GM12865 (cell line): ENCODE results near the gene ZRANB3.
"Not testable (repeated sequence)": the region's sequence is repeated elsewhere in the genome, so short reads cannot be mapped to it uniquely, and the experiment has no call there.

Source experiments
- DNase-seq: peaks from one replicate; pipeline ENCODE4 v3.0.0; 2010; ENCODE audit warnings: low read depth
- H3K4me3 ChIP-seq: 2 replicates; pipeline ENCODE4 v1.5.1; 2011; ENCODE audit warnings: mild to moderate bottlenecking, low read depth, low read length, control low read depth
- CTCF ChIP-seq: IDR thresholded peaks from 2 replicates; pipeline ENCODE4 v1.5.1; 2011; ENCODE audit warnings: low read length, control low read depth, low read depth, inconsistent platforms; ENCODE audit not compliant: insufficient read depth; ENCODE audit errors: missing control alignments

Gene ZRANB3

GRCh38 chr2:135132314-135132713, 398.7 kb downstream of the ZRANB3 start:
- no peak overlapping the region for H3K4me3 ChIP-seq
- DNase-seq: no peak
- TF ChIP-seq CTCF: no peak

- H3K4me3 ChIP-seq: no peak overlapping the region
- DNase-seq: no peak
- TF ChIP-seq CTCF: no peak
These were observed 400.3 kb downstream of the ZRANB3 start for GRCh38 chr2:135130751-135131150.

- no peak for TF ChIP-seq CTCF
- H3K4me3 ChIP-seq: no peak overlapping the region
- DNase-seq: no peak
These were observed 405.1 kb downstream of the ZRANB3 start for GRCh38 chr2:135125940-135126339.

GRCh38 chr2:135124924-135125886, 405.8 kb downstream of the ZRANB3 start:
- DNase-seq: no peak
- H3K4me3 ChIP-seq: no peak overlapping the region
- no peak for TF ChIP-seq CTCF

- not testable (repeated sequence) for H3K4me3 ChIP-seq
These were observed 409.4 kb downstream of the ZRANB3 start for GRCh38 chr2:135121658-135122039.

GRCh38 chr2:135121016-135121657, 409.9 kb downstream of the ZRANB3 start:
- TF ChIP-seq CTCF: no peak
- no peak overlapping the region for H3K4me3 ChIP-seq
- DNase-seq: no peak

More at GRCh38 chr2:135121658-135122039, 409.4 kb downstream of the ZRANB3 start:
- DNase-seq: not testable (repeated sequence)

- H3K4me3 ChIP-seq: no peak overlapping the region
- DNase-seq: no peak
- TF ChIP-seq CTCF: no peak
These were observed 411.4 kb downstream of the ZRANB3 start for GRCh38 chr2:135119582-135119981.
